ENCODE results near the gene AEBP2.
"Not testable (repeated sequence)": the region's sequence is repeated elsewhere in the genome, so short reads cannot be mapped to it uniquely, and the experiment has no call there.

AEBP2 gene

DNA sequence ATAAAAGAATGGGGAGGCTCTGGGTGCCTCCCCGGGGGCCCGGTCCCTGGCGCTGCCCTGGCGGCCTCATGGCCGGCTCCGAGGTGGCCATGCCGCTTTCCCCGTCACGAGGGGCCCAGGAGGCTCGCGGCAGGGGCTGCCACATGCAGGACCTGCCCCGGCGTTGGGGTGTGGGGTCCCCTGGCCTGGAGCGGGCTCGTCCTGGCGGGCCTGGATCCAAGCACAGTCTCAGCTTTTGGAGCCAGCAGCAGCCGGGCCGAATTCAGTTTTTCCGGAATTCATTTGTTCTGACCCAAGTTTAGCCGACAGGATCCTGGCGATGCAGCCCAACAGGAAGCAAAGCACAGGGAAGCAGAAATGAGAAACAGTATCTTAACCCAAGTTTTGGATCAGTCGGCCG, 26.4 kb upstream of the AEBP2 start:
- Histone ChIP-seq H3K79me2 (no peaks in the 10 kb centered on the region), H3K36me3 (ENCODE audit: control insufficient read depth, insufficient read depth, low read length) (no peaks in the 10 kb centered on the region), H3K4me2 (ENCODE audit: low read length) (no peak overlapping the region), H3K9me3 (ENCODE audit: control insufficient read depth, low read length) (no peaks in the 10 kb centered on the region), H3K4me1 (no peaks in the 10 kb centered on the region), H3K27me3 (ENCODE audit: control insufficient read depth, insufficient read depth, low read length) (no peaks in the 10 kb centered on the region), H3K27ac (no peak overlapping the region), H3K9ac (no peak overlapping the region), H3K4me3 (ENCODE audit: low read depth, low read length) (no peak overlapping the region), H2AFZ (no peak overlapping the region)
- TF ChIP-seq CTCF (IDR thresholded peaks at IDR 0.05): no peak

- H2AFZ ChIP-seq; H3K27ac ChIP-seq; H3K4me2 ChIP-seq (ENCODE audit: low read length); H3K9me3 ChIP-seq (ENCODE audit: control insufficient read depth, low read length); H3K4me3 ChIP-seq (ENCODE audit: low read depth, low read length); H3K79me2 ChIP-seq; H3K4me1 ChIP-seq; H3K9ac ChIP-seq; H3K27me3 ChIP-seq (ENCODE audit: control insufficient read depth, insufficient read depth, low read length); H3K36me3 ChIP-seq (ENCODE audit: control insufficient read depth, insufficient read depth, low read length): not testable (repeated sequence)
Measured at GRCh38 chr12:19413582-19413981, 25.7 kb upstream of the AEBP2 start.

DNA sequence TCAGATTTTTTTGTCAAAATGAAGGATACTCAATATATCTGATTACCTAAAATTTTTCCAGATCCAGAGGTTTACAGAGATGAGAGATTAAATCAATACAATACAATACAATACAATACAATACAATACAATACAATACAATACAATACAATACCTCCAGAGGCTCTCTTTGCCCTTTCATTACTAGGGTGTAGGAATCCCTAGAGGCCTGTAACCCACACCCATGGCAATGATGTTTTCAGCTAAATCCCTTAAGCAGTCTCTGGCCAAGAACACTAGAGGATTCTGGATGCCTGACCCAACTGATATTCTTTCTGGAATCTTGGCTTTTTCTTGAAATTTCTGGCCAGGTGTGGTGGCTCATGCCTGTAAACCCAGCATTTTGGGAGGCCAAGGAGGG, 23.7 kb upstream of the AEBP2 start:
- Histone ChIP-seq H3K4me2 (ENCODE audit: low read length) (no peak overlapping the region), H3K4me3 (ENCODE audit: low read depth, low read length) (no peak overlapping the region), H2AFZ (no peak overlapping the region), H3K4me1 (no peaks in the 10 kb centered on the region), H3K27me3 (ENCODE audit: control insufficient read depth, insufficient read depth, low read length) (no peaks in the 10 kb centered on the region), H3K9ac (no peak overlapping the region), H3K9me3 (ENCODE audit: control insufficient read depth, low read length) (no peaks in the 10 kb centered on the region), H3K27ac (no peak overlapping the region), H3K79me2 (no peaks in the 10 kb centered on the region), H3K36me3 (ENCODE audit: control insufficient read depth, insufficient read depth, low read length) (no peaks in the 10 kb centered on the region)
- TF ChIP-seq CTCF (IDR thresholded peaks at IDR 0.05): no peak

DNA sequence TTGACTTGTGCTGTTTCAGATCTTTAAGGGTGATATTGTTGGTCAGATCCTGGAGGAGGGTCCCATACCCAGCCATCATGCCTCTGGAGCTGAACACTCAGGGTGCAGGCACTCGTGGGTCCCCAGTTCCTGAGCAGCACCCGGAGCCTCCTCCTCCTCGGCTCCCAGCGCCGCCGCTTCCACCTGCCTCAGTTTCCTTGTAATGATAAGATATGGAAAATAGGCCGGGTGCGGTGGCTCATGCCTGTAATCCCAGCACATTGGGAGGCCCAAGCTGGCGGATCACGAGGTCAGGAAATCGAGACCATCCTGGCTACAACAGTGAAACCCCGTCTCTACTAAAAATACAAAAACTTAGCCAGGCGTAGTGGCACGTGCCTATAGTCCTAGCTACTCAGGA, 20.2 kb upstream of the AEBP2 start:
- TF ChIP-seq CTCF (IDR thresholded peaks at IDR 0.05): no peak
- Histone ChIP-seq H3K79me2 (no peaks in the 10 kb centered on the region), H3K9ac (no peak overlapping the region), H3K36me3 (ENCODE audit: control insufficient read depth, insufficient read depth, low read length) (no peaks in the 10 kb centered on the region), H3K27me3 (ENCODE audit: control insufficient read depth, insufficient read depth, low read length) (no peaks in the 10 kb centered on the region), H2AFZ (no peak overlapping the region), H3K4me3 (ENCODE audit: low read depth, low read length) (no peak overlapping the region), H3K4me1 (no peaks in the 10 kb centered on the region), H3K27ac (no peak overlapping the region), H3K4me2 (ENCODE audit: low read length) (no peak overlapping the region), H3K9me3 (ENCODE audit: control insufficient read depth, low read length) (no peaks in the 10 kb centered on the region)

DNA sequence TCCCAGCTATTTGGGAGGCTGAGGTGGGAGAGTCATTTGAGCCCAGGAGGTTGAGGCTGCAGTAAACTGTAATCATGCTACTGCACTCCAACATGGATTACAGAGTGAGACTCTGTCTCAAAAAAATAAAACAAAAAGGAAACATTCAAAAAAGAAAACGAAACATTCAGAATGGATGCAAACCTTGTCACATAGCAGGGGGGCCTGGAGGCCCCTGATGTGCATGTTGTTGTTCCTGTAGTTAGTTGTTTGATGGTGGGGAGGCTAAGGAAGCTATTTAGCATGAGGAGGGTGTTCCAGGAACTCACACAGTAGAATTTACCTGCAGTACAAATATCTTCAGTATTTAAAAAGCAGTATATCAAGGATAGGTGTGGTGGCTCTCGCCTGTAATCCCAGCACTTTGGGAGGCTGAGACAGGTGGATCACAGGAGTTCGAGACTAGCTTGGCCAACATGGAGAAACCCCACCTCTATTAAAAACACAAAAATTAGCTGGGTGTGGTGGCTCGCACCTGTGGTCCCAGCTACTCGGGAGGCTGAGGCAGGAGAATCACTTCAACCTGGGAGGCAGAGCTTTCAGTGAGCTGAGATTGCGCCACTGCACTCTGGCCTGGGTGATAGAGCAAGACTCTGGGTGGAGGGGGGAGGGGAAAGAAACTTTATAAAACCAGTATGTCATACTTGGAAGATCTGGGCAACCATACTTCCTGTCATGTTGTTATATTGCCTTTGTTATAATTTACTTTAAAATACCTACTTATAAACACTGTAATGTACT, 17.6 kb upstream of the AEBP2 start:
- Histone ChIP-seq H2AFZ (no peak overlapping the region), H3K9ac (no peak overlapping the region), H3K4me2 (ENCODE audit: low read length) (no peak overlapping the region), H3K27ac (no peak overlapping the region), H3K9me3 (ENCODE audit: control insufficient read depth, low read length) (no peaks in the 10 kb centered on the region), H3K36me3 (ENCODE audit: control insufficient read depth, insufficient read depth, low read length) (no peaks in the 10 kb centered on the region), H3K27me3 (ENCODE audit: control insufficient read depth, insufficient read depth, low read length) (no peaks in the 10 kb centered on the region), H3K4me3 (ENCODE audit: low read depth, low read length) (no peak overlapping the region), H3K4me1 (no peaks in the 10 kb centered on the region), H3K79me2 (no peaks in the 10 kb centered on the region)
- TF ChIP-seq CTCF (IDR thresholded peaks at IDR 0.05): no peak
